Left lung (tissue), 10 donors: ENCODE measurements around the gene COL17A1. TPM values are rescaled to one million over a fixed set of nuclear protein-coding genes. Genes with fewer than 3 reads are reported as not detected.

Experiments used
- ATAC-seq: fragments of 200-7000 bp; cut with Tn5 transposase; one replicate; pipeline ENCODE4 v1.9.1; 2020; ENCODE audit warnings: moderate library complexity
- DNase-seq, 4 donors: peaks; one replicate each; pipeline ENCODE4 v3.0.0-alpha.2; 2013 to 2020
- H3K27ac ChIP-seq, 2 donors: fragments of 200-600 bp; sonication (generic) in 1 of 2; one replicate each; pipeline versions ENCODE4 v1.5.0 to v1.8.0; 2020 to 2021
- H3K27me3 ChIP-seq, 2 donors: fragments of 200-600 bp; sonication (generic) in 1 of 2; one replicate each; pipeline versions ENCODE4 v1.5.0 to v1.8.0; 2020 to 2021
- H3K36me3 ChIP-seq, 2 donors: fragments of 200-600 bp; sonication (generic) in 1 of 2; one replicate each; pipeline versions ENCODE4 v1.5.0 to v1.8.0; 2020 to 2021
- H3K4me1 ChIP-seq, 2 donors: fragments of 200-600 bp; one replicate each; pipeline ENCODE4 v1.8.0; 2021
- H3K4me3 ChIP-seq, 2 donors: fragments of 200-600 bp; sonication (generic) in 1 of 2; one replicate each; pipeline versions ENCODE4 v1.5.0 to v1.8.0; 2020 to 2021; ENCODE audit warnings: mild to moderate bottlenecking in 1 of 2
- H3K9me3 ChIP-seq, 2 donors: fragments of 200-600 bp; sonication (generic) in 1 of 2; one replicate each; pipeline versions ENCODE4 v1.5.0 to v1.8.0; 2020 to 2021
- CTCF ChIP-seq, 2 donors: fragments of 200-600 bp; sonication (generic) in 1 of 2; IDR thresholded peaks; one replicate each; pipeline versions ENCODE4 v1.5.0 to v1.8.0; 2021; ENCODE audit warnings: antibody characterized with exemption in 2 of 2
- intact Hi-C, 2 donors: fragments of 100-400 bp; cut with DNase I; formaldehyde crosslinking; loops; one replicate each; pipeline versions ENCODE4 v1.11.2 to v1.14.2; 2022
- polyA plus RNA-seq, 6 donors: library from polyadenylated mRNA; unstranded; fragments of 120-200 nt; gene quantifications; one replicate each; pipeline ENCODE4 v1.2.1, GENCODE V29; 2013; ENCODE audit not compliant: insufficient read length in 6 of 6
- total RNA-seq, 2 donors: library from RNA; stranded (reverse); fragmentation: NEBNext Ultra II Directional; extraction: Animal tissue kit (Norgen Biotek cat#: 25700); gene quantifications; one replicate each; pipeline ENCODE4 v1.2.1, GENCODE V29; 2021
- donor health status: DM: no; HTN: yes; CAD: no.
- donor health status: DM: no; HTN: no; CAD: no.

The COL17A1 gene
- total and polyA plus RNA-seq, 8 donors: 0.32 to 43.4 (median 0.71) TPM

DNA sequence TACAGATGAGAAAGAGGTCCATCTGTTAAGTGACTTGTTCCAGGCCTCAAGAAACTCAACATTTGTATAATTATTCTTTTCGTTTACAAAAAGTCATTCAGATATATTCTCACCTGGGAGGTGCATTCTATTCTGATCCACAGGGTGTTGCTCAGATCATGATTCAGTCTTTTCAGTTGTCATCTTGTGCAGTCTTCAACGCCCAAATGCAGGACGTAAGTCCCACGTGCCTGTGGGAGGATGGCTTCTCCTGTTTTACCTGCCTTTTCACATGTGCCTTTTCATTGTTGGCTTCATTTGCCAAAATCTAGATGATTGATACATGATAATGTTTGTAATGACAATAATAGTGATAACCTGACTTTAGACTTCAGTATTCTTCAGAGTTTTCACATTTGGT is 72.2 kb downstream of the COL17A1 start:
- TF ChIP-seq CTCF (IDR thresholded peaks at IDR 0.05): no peak
- H3K27me3 ChIP-seq: no peaks in the 10 kb centered on the region
- no peak for DNase-seq
- no peak for ATAC-seq
- no peak overlapping the region for H3K4me3 ChIP-seq
- no peak overlapping the region for H3K27ac ChIP-seq
- intact Hi-C loops: no loop called here
- H3K9me3 ChIP-seq: no peaks in the 10 kb centered on the region
- no peaks in the 10 kb centered on the region for H3K4me1 ChIP-seq
- peaks cover 0 to 65% of the 10 kb centered on the region in 2 donors for H3K36me3 ChIP-seq

DNA sequence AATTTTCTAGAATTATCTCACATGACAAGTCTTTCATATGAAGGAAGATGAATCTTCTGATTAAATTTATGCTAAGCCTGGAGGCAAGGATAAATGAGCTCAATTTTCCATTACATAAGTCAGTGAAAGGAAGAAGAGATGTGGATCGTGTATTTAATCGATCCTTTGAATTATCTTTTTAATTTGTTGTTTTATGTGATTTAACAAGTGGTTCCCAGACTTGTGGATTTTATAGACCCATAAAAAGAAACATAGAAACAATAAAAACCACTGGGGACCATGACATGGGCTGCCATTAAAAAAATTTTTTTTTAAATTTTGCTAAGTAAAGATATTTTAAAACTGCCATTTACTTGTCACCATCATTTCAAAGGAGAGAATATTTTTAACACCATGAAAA is 73.8 kb downstream of the COL17A1 start:
- no peak overlapping the region for H3K27ac ChIP-seq
- no peaks in the 10 kb centered on the region for H3K4me1 ChIP-seq
- no peak for ATAC-seq
- TF ChIP-seq CTCF (IDR thresholded peaks at IDR 0.05): no peak
- DNase-seq: no peak
- H3K9me3 ChIP-seq: no peaks in the 10 kb centered on the region
- intact Hi-C loops: no loop called here
- no peak overlapping the region for H3K4me3 ChIP-seq
- H3K36me3 ChIP-seq: peaks cover 0 to 67% of the 10 kb centered on the region in 2 donors
- no peaks in the 10 kb centered on the region for H3K27me3 ChIP-seq

DNA sequence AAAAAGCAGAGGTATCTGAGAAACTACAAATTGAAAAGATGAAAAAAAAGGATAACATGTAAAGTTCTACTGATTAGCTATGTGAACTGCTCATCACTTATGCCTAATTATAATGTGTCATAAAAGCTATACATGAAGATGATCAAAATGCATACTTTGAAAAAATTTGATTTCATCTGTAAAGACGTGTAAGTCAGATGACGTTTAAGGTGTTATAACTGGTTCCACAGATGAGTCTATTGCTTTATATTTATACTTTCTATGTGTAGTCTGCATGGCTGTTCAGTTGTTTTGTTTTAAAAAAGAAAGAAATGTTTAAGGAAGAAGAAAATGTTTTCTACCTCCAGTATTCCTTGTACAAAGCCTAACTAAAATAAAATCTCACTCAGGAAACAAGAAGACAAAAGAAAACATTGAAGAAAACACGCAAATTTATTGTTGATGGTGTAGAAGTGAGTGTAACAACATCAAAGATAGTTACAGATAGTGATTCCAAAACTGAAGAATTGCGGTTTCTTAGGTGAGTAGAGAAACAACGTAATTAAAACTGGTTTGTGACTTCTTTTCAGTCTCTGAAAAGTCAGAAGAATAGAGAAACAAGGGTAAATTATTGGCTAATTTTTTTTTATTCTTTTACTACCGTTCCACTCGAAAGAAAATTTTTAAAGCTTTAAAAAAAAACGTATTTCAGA is 80.4 kb downstream of the COL17A1 start:
- no peak for DNase-seq
- Histone ChIP-seq H3K4me1 (no peaks in the 10 kb centered on the region), H3K36me3 (peaks cover 0 to 87% of the 10 kb centered on the region in 2 donors), H3K4me3 (no peak overlapping the region), H3K27ac (no peak overlapping the region), H3K27me3 (no peaks in the 10 kb centered on the region), H3K9me3 (no peaks in the 10 kb centered on the region)
- no peak for TF ChIP-seq CTCF (IDR thresholded peaks at IDR 0.05)
- no peak for ATAC-seq
- intact Hi-C loops: no loop called here

- Histone ChIP-seq H3K36me3 (peaks cover 0 to 84% of the 10 kb centered on the region in 2 donors), H3K4me1 (no peaks in the 10 kb centered on the region), H3K4me3 (no peak overlapping the region), H3K27ac (peak overlapping the region in 1 of 2 donors; percentile 24), H3K27me3 (no peaks in the 10 kb centered on the region), H3K9me3 (no peaks in the 10 kb centered on the region)
- ATAC-seq (peak; percentile 27), DNase-seq (no peak)
- intact Hi-C loops: no loop called here
- no peak for TF ChIP-seq CTCF (IDR thresholded peaks at IDR 0.05)
Measured at GRCh38 chr10:104002911-104003310, 82.8 kb downstream of the COL17A1 start.

- no peaks in the 10 kb centered on the region for H3K4me1 ChIP-seq
- intact Hi-C loops: no loop called here
- no peak overlapping the region for H3K27ac ChIP-seq
- peaks cover 0 to 78% of the 10 kb centered on the region in 2 donors for H3K36me3 ChIP-seq
- no peak overlapping the region for H3K4me3 ChIP-seq
- ATAC-seq (no peak), DNase-seq (no peak)
- H3K27me3 ChIP-seq: no peaks in the 10 kb centered on the region
- no peak for TF ChIP-seq CTCF (IDR thresholded peaks at IDR 0.05)
- no peaks in the 10 kb centered on the region for H3K9me3 ChIP-seq
Measured at GRCh38 chr10:103998805-103999204, 86.9 kb downstream of the COL17A1 start.
